PC-9 (cell line): Measurements from ENCODE around the gene SIRPA.

Experiments used
- CTCF ChIP-seq: fragments of 200-600 bp; sonication (generic); conservative IDR thresholded peaks from 2 replicates; pipeline ENCODE4 v1.6.1; 2017; ENCODE audit warnings: mixed run types, antibody characterized with exemption, mild to moderate bottlenecking, moderate library complexity
- EZH2 ChIP-seq: fragments of 200-600 bp; sonication (generic); IDR thresholded peaks from 2 replicates; pipeline ENCODE4 v1.8.0; 2017; ENCODE audit warnings: antibody characterized with exemption, low read depth

- TF ChIP-seq CTCF, result no peak
- TF ChIP-seq EZH2, result no peak
These were observed 54.3 kb downstream of the SIRPA start for GRCh38 chr20:1949347-1950100.
